Measurements from ENCODE around the gene MTTP. TPM values are rescaled to one million over a fixed set of nuclear protein-coding genes. Genes with fewer than 3 reads are reported as not detected.

MTTP gene
- total RNA-seq, 1 experiment from 2014 or later, result 0.77 TPM

DNA sequence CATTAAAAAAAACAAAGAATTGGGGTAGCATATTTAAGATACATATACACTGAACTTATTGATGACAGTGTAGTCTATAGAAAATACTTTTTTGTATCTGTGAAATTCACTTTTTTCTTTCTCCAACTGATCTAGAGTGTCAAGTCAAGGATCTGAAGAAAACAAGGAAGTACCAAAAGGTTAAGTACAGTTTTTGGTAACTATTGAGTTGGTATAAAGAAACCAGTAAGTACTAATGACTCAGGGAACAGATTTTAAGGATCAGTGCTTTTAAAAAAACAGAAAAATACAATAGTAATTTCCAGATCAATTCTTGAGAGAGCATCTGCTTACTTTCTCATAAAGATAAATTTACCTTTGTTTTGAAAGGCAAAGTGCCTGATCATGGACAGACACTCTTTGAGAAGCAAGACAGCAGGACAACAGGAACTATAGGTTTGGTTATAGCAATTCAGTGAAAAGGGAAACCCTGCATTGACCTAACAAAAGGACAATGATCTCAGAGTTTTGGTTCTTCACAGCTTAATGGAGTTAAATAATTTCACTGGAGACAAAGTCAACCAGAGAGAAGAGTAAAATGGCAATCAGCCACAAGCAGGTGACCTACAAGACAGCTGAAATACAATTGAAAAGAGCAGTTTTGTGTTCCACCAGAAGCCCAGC is 34.2 kb upstream of the MTTP start:
- no peaks in the 10 kb centered on the region for H3K27me3 ChIP-seq (replicated peaks; ENCODE audit: control insufficient read depth, insufficient read depth, low read length)
- no TSS peak for BruUV-seq (replicated peaks)
- ChIA-PET POLR2A (no interaction called here), CTCF (no interaction called here)
- Mint-ChIP-seq H3K4me3 (ENCODE audit: unreplicated experiment) (no peak overlapping the region), H3K4me1 (ENCODE audit: low read depth, unreplicated experiment) (no peaks in the 10 kb centered on the region), H3K9me3 (ENCODE audit: unreplicated experiment) (no peaks in the 10 kb centered on the region), H3K27ac (ENCODE audit: unreplicated experiment) (no peak overlapping the region), H3K27me3 (ENCODE audit: insufficient read depth, unreplicated experiment) (no peaks in the 10 kb centered on the region), H3K36me3 (ENCODE audit: insufficient read depth, unreplicated experiment) (no peaks in the 10 kb centered on the region)
- intact Hi-C loops (cut with micrococcal nuclease; ENCODE audit: unreplicated experiment), result no loop called here
- DNase-seq, result no peak
- no peaks in the 10 kb centered on the region for H3K9me3 ChIP-seq
- H3K4me3 ChIP-seq (ENCODE audit: low read depth, low read length), result no peak overlapping the region
- TF ChIP-seq, protein P1, sequence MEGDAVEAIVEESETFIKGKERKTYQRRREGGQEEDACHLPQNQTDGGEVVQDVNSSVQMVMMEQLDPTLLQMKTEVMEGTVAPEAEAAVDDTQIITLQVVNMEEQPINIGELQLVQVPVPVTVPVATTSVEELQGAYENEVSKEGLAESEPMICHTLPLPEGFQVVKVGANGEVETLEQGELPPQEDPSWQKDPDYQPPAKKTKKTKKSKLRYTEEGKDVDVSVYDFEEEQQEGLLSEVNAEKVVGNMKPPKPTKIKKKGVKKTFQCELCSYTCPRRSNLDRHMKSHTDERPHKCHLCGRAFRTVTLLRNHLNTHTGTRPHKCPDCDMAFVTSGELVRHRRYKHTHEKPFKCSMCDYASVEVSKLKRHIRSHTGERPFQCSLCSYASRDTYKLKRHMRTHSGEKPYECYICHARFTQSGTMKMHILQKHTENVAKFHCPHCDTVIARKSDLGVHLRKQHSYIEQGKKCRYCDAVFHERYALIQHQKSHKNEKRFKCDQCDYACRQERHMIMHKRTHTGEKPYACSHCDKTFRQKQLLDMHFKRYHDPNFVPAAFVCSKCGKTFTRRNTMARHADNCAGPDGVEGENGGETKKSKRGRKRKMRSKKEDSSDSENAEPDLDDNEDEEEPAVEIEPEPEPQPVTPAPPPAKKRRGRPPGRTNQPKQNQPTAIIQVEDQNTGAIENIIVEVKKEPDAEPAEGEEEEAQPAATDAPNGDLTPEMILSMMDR (IDR thresholded peaks at IDR 0.05; ENCODE audit: insufficient read depth in 1 of 2, low read depth in 1 of 2, low read length in 1 of 2, severe bottlenecking in 1 of 2, unreplicated experiment in 1 of 2), result no peak
- peaks cover 4% of the 10 kb centered on the region; the same call in 1 of the 2 replicates for H3K4me1 ChIP-seq
- no peaks in the 10 kb centered on the region for H3K36me3 ChIP-seq (ENCODE audit: control insufficient read depth, insufficient read depth, low read length)

GRCh38 chr4:99552872-99553271 is 21.8 kb upstream of the MTTP start:
- Mint-ChIP-seq H3K4me3 (ENCODE audit: unreplicated experiment) (no peak overlapping the region), H3K9me3 (ENCODE audit: unreplicated experiment) (no peaks in the 10 kb centered on the region), H3K36me3 (ENCODE audit: insufficient read depth, unreplicated experiment) (no peaks in the 10 kb centered on the region), H3K27me3 (ENCODE audit: insufficient read depth, unreplicated experiment) (no peaks in the 10 kb centered on the region), H3K27ac (ENCODE audit: unreplicated experiment) (no peak overlapping the region), H3K4me1 (ENCODE audit: low read depth, unreplicated experiment) (no peaks in the 10 kb centered on the region)
- ChIA-PET CTCF (no interaction called here), POLR2A (no interaction called here)
- Histone ChIP-seq H3K36me3 (ENCODE audit: control insufficient read depth, insufficient read depth, low read length) (no peaks in the 10 kb centered on the region), H3K27me3 (replicated peaks; ENCODE audit: control insufficient read depth, insufficient read depth, low read length) (no peaks in the 10 kb centered on the region), H3K9me3 (no peaks in the 10 kb centered on the region), H3K4me1 (no peaks in the 10 kb centered on the region), H3K4me3 (ENCODE audit: low read depth, low read length) (no peak overlapping the region)
- intact Hi-C loops (cut with micrococcal nuclease; ENCODE audit: unreplicated experiment), result no loop called here
- BruUV-seq (replicated peaks), result no TSS peak
- DNase-seq, result no peak
- TF ChIP-seq, protein P1 (IDR thresholded peaks at IDR 0.05; ENCODE audit: insufficient read depth in 1 of 2, low read depth in 1 of 2, low read length in 1 of 2, severe bottlenecking in 1 of 2, unreplicated experiment in 1 of 2), result no peak

- CTCF ChIA-PET, result interaction anchor here (0.6 to 1.8 kb wide), 4 partner anchors 17 to 905 kb away, joined by 3 to 20 read pairs (median 3); partner anchors contain the start of gene TSPAN5
- Histone ChIP-seq H3K9me3 (no peaks in the 10 kb centered on the region), H3K27me3 (replicated peaks; ENCODE audit: control insufficient read depth, insufficient read depth, low read length) (no peaks in the 10 kb centered on the region), H3K4me3 (ENCODE audit: low read depth, low read length) (peak within 1 kb of the TSS; percentile 89), H3K4me1 (no peaks in the 10 kb centered on the region), H3K36me3 (ENCODE audit: control insufficient read depth, insufficient read depth, low read length) (no peaks in the 10 kb centered on the region)
- Mint-ChIP-seq H3K27me3 (ENCODE audit: insufficient read depth, unreplicated experiment) (no peaks in the 10 kb centered on the region), H3K9me3 (ENCODE audit: unreplicated experiment) (no peaks in the 10 kb centered on the region), H3K27ac (ENCODE audit: unreplicated experiment) (peak within 1 kb of the TSS; percentile 99), H3K4me1 (ENCODE audit: low read depth, unreplicated experiment) (no peaks in the 10 kb centered on the region), H3K4me3 (ENCODE audit: unreplicated experiment) (peak within 1 kb of the TSS; percentile 94), H3K36me3 (ENCODE audit: insufficient read depth, unreplicated experiment) (peaks cover 8% of the 10 kb centered on the region)
- no TSS peak for BruUV-seq (replicated peaks)
- DNase-seq, result peak; percentile 94 to 96
- intact Hi-C loops (cut with micrococcal nuclease; ENCODE audit: unreplicated experiment), result loop anchor here (1.0 to 10.0 kb wide), 5 partner anchors 159 to 1301 kb away; partner anchors contain the start of genes H2AZ1 and RAP1GDS1
- TF ChIP-seq, protein P1 (IDR thresholded peaks at IDR 0.05; ENCODE audit: insufficient read depth in 1 of 2, low read depth in 1 of 2, low read length in 1 of 2, severe bottlenecking in 1 of 2, unreplicated experiment in 1 of 2), result no peak
- POLR2A ChIA-PET, result interaction anchor here (0.5 to 1.0 kb wide), 5 partner anchors 13 to 397 kb away, joined by 3 to 6 read pairs (median 4); no protein-coding TSS in a partner anchor
Measured at GRCh38 chr4:99563310-99564186, 11.1 kb upstream of the MTTP start, which contains the start of gene TRMT10A. Gene TRMT10A, minus strand, starts transcription at chr4:99564039. Its CDS starts 4,701 bp downstream, at chr4:99559338.

All from Caco-2 (cell line).